A549 (cell line): ENCODE data around the gene RND2. TPM values are rescaled to one million over a fixed set of nuclear protein-coding genes. Genes with fewer than 3 reads are reported as not detected.

Experiments used
- ATAC-seq, 2 experiments: fragments of 200-7000 bp in 1 of 2; fragments of >200 bp in 1 of 2; cut with Nextera tagmentation in 1 of 2; cut with Tn5 transposase in 1 of 2; 3 replicates each; pipeline versions ENCODE4 v1.8.0 to v1.9.1; 2018 to 2020; ENCODE audit warnings: mild to moderate bottlenecking in 1 of 2, moderate library complexity in 1 of 2
- CTCF ChIA-PET: fragments of 300-600 bp; sonication (Branson Sonifier 250); formaldehyde crosslinking; extraction: SDS; loops from one replicate; lab custom pipeline; 2021; ENCODE audit warnings: antibody characterized with exemption, inconsistent platforms; lab: Yijun Ruan, JAX
- POLR2A ChIA-PET: fragments of 350-600 bp; formaldehyde crosslinking; extraction: SDS; loops from one replicate; lab custom pipeline; 2021; ENCODE audit warnings: antibody characterized with exemption, inconsistent platforms; lab: Yijun Ruan, JAX
- DNase-seq, 2 experiments: peaks; one replicate each; pipeline versions ENCODE4 v3.0.0 to v3.0.0-alpha.2; 2011 to 2016; ENCODE audit warnings: low read depth in 1 of 2, low spot score in 1 of 2
- FAIRE-seq: peaks from 2 replicates; lab custom pipeline; 2011; peaks lifted over from hg19 to GRCh38; lab: Jason Lieb, UNC
- H3K27ac ChIP-seq, 2 experiments: fragments of >200 bp; sonication (Bioruptor Twin); formaldehyde crosslinking; 3 replicates each; pipeline ENCODE4 v1.5.1; 2016 to 2017
- H3K4me1 ChIP-seq: fragments of >200 bp; sonication (Bioruptor Twin); formaldehyde crosslinking; 3 replicates; pipeline ENCODE4 v1.6.1; 2016
- H3K4me2 ChIP-seq: fragments of >200 bp; sonication (Bioruptor Twin); formaldehyde crosslinking; 3 replicates; pipeline ENCODE4 v1.6.1; 2016
- H3K4me3 ChIP-seq: fragments of >200 bp; sonication (Bioruptor Twin); formaldehyde crosslinking; 3 replicates; pipeline ENCODE4 v1.5.1; 2016
- H3K9me3 ChIP-seq: fragments of >200 bp; sonication (Bioruptor Twin); formaldehyde crosslinking; 3 replicates; pipeline ENCODE4 v1.6.1; 2016
- ATOH8 ChIP-seq: fragments of 250-450 bp; sonication (Bioruptor Pico); IDR thresholded peaks from 2 replicates; pipeline ENCODE4 v1.5.0; 2020; ENCODE audit warnings: low read depth, mild to moderate bottlenecking, moderate library complexity
- CHD2 ChIP-seq: fragments of 150-350 bp; IDR thresholded peaks from 2 replicates; pipeline ENCODE4 v1.6.1; 2014; ENCODE audit warnings: low read length; ENCODE audit not compliant: partially characterized antibody
- E2F6 ChIP-seq: IDR thresholded peaks from 2 replicates; pipeline ENCODE4 v1.6.1; 2012; ENCODE audit warnings: low read depth, borderline replicate concordance
- ELK1 ChIP-seq: fragments of 150-350 bp; IDR thresholded peaks from 2 replicates; pipeline ENCODE4 v1.6.1; 2014; ENCODE audit warnings: low read depth, mild to moderate bottlenecking, low read length
- ESRRA ChIP-seq: fragments of 150-350 bp; IDR thresholded peaks from 2 replicates; pipeline ENCODE4 v1.6.1; 2014; ENCODE audit warnings: mild to moderate bottlenecking, low read length, borderline replicate concordance
- FOSB ChIP-seq: fragments of 250-450 bp; sonication (Bioruptor Pico); IDR thresholded peaks from 2 replicates; pipeline ENCODE4 v1.5.0; 2020; ENCODE audit warnings: mild to moderate bottlenecking, moderate library complexity
- FOXS1 ChIP-seq: fragments of 250-450 bp; sonication (Bioruptor Pico); IDR thresholded peaks from 2 replicates; pipeline ENCODE4 v1.5.0; 2020; ENCODE audit warnings: mild to moderate bottlenecking, moderate library complexity
- HEYL ChIP-seq: fragments of 250-450 bp; sonication (Bioruptor Pico); IDR thresholded peaks from 2 replicates; pipeline ENCODE4 v1.8.0; 2021; ENCODE audit warnings: mild to moderate bottlenecking, moderate library complexity
- HOXB13 ChIP-seq: fragments of 250-450 bp; sonication (Bioruptor Pico); IDR thresholded peaks from 2 replicates; pipeline ENCODE4 v1.5.0; 2020; ENCODE audit warnings: low read depth, mild to moderate bottlenecking, moderate library complexity
- JUN ChIP-seq, 2 experiments: fragments of >200 bp; sonication (Bioruptor Twin); formaldehyde crosslinking; IDR thresholded peaks; 2 replicates in 1 of 2; 3 replicates in 1 of 2; pipeline ENCODE4 v1.6.1; 2016 to 2017
- KDM5A ChIP-seq: fragments of 200-600 bp; sonication (generic); IDR thresholded peaks from 2 replicates; pipeline ENCODE4 v1.6.1; 2016; ENCODE audit warnings: antibody characterized with exemption, mild to moderate bottlenecking
- MAFK ChIP-seq: fragments of 450-650 bp; IDR thresholded peaks from 2 replicates; pipeline ENCODE4 v1.6.1; 2014; ENCODE audit not compliant: partially characterized antibody
- POLR2A ChIP-seq: IDR thresholded peaks from 2 replicates; pipeline ENCODE4 v1.6.1; 2012; ENCODE audit warnings: mild to moderate bottlenecking, low read length
- RARB ChIP-seq: fragments of 250-450 bp; sonication (Bioruptor Pico); IDR thresholded peaks from 2 replicates; pipeline ENCODE4 v1.8.0; 2021; ENCODE audit warnings: mild to moderate bottlenecking, moderate library complexity
- ZSCAN20 ChIP-seq: fragments of 250-450 bp; sonication (Bioruptor Pico); IDR thresholded peaks from 2 replicates; pipeline ENCODE4 v1.8.0; 2022; ENCODE audit warnings: mild to moderate bottlenecking, moderate library complexity
- WGBS: methylation state at CpG from one replicate; pipeline ENCODE4 v1.1.6; 2017; ENCODE audit errors: missing lambda C conversion rate; 5-methylcytosine and 5-hydroxymethylcytosine counted together
- polyA plus RNA-seq, 4 experiments: library from polyadenylated mRNA; depleted of rRNA in 3 of 4; stranded (reverse); fragments of >200 nt; fragmentation: RNase III in 1 of 4; extraction: RNeasy Plus Mini Kit Qiagen cat#74134 plus additional on column Dnase treatment in 1 of 4; gene quantifications; 2 replicates in 3 of 4; 3 replicates in 1 of 4; pipeline ENCODE4 v1.2.3, GENCODE V29; 2011 to 2017
- TF ChIP-seq, protein P1 (sequence below): fragments of 450-650 bp; IDR thresholded peaks from 2 replicates; pipeline ENCODE4 v1.6.1; 2014; ENCODE audit warnings: antibody characterized with exemption
- TF ChIP-seq, protein P2 (sequence below): fragments of 250-450 bp; sonication (Bioruptor Pico); IDR thresholded peaks from 2 replicates; pipeline ENCODE4 v1.5.0; 2021; ENCODE audit warnings: mild to moderate bottlenecking, moderate library complexity, borderline replicate concordance

The RND2 gene
- polyA plus RNA-seq, 2 of the 4 experiments (the other 2 are of a cell fraction), result 0.19 to 0.28 TPM

DNA sequence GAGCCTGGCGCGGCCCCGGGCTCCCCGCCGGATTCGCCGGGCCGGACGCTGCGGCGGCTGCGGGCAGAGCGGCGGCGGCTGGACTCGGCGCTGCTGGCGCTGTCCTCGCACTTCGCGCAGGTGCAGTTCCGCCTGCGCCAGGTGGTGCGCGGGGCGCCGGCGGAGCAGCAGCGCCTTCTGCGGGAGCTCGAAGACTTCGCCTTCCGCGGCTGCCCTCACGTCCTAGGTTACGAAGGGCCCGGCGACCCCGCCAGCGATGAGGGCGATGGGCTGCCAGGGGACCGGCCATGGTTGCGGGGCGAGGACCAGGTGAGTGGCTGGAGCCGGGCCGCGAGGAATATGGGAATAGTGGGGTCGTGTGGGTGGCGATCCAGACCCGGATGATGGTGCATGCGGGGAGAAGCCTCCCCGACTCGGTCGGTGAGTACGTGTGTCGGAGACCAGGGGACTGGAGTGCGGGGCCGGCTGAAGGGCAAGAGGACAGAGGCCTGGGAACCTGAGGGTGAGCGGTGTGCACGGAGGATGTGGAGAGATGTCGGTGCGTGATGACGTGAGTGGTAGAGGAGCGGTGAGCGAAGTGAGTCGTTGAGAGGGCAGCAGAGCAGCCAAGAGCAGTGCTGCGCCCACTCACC is 44.1 kb upstream of the RND2 start (continued):
- no peak for TF ChIP-seq ELK1
- TF ChIP-seq POLR2A, result peak; percentile 40
- TF ChIP-seq, all 56 proteins: peak for 10

DNA sequence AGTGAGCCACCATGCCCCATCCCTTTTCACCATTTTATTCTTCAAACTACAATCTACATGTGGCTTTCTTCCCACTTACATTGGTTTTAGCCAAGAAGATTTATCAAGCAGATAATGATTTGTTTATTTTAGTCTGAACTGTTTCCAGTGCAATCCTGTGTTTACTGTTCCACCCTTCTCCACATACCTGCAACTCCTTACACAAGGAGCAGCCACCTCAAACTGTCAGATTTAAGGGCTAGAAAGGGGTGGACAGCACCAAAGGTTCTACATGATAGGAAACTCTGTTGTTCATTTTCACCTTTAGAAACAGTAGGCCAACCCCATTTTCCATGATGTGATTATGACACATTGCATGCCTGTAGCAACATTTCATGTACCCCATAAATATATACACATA is 42.8 kb upstream of the RND2 start:
- FAIRE-seq, result no peak
- H3K9me3 ChIP-seq, result no peaks in the 10 kb centered on the region
- CTCF ChIA-PET, result interaction anchor here (0.7 to 11.1 kb wide), 2 partner anchors 15 to 138 kb away, joined by 4 to 86 read pairs; partner anchors contain the start of genes AOC2 and RPL27
- no peak overlapping the region for H3K4me3 ChIP-seq
- H3K27ac ChIP-seq, result no peak overlapping the region
- H3K4me2 ChIP-seq, result peak overlapping the region; percentile 95
- DNase-seq, result no peak
- POLR2A ChIA-PET, result no interaction called here
- ATAC-seq, result no peak
- TF ChIP-seq HEYL (CRISPR knock-in tag) (no peak), ATOH8 (CRISPR knock-in tag) (no peak), E2F6 (no peak), ELK1 (no peak), ESRRA (no peak), FOSB (CRISPR knock-in tag) (no peak), KDM5A (no peak), FOXS1 (CRISPR knock-in tag) (no peak)
- TF ChIP-seq, protein P1, sequence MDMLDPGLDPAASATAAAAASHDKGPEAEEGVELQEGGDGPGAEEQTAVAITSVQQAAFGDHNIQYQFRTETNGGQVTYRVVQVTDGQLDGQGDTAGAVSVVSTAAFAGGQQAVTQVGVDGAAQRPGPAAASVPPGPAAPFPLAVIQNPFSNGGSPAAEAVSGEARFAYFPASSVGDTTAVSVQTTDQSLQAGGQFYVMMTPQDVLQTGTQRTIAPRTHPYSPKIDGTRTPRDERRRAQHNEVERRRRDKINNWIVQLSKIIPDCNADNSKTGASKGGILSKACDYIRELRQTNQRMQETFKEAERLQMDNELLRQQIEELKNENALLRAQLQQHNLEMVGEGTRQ, result no peak
- H3K4me1 ChIP-seq, result peaks cover 33% of the 10 kb centered on the region

DNA sequence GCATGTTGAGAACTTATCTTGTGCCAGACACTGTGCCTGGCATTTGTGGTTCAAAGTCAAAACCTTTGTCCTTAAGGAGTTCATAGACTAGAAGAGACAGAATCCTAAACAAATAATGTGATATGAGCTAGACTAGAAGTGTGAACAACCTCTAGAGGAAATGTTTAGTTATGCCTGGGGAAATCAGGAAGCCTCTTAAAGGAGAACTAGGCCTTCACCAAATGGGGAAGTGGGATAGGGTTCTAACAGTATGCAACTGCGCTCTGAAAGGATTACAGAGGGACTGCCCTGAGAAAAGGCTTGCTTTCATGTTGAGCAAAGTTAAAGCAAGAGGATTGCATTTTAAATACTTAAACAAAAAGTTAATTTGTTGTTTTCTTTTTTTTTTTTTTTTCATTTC is 39.8 kb upstream of the RND2 start:
- WGBS, result 44% methylated on average over 1 of the region's 1 CpG
- TF ChIP-seq HEYL (CRISPR knock-in tag) (no peak), ATOH8 (CRISPR knock-in tag) (no peak), ZSCAN20 (no peak), RARB (CRISPR knock-in tag) (no peak), MAFK (no peak), FOSB (CRISPR knock-in tag) (no peak), HOXB13 (CRISPR knock-in tag) (no peak), JUN (IDR thresholded peaks at IDR 0.05) (no peak), CHD2 (no peak)
- TF ChIP-seq, protein P2, sequence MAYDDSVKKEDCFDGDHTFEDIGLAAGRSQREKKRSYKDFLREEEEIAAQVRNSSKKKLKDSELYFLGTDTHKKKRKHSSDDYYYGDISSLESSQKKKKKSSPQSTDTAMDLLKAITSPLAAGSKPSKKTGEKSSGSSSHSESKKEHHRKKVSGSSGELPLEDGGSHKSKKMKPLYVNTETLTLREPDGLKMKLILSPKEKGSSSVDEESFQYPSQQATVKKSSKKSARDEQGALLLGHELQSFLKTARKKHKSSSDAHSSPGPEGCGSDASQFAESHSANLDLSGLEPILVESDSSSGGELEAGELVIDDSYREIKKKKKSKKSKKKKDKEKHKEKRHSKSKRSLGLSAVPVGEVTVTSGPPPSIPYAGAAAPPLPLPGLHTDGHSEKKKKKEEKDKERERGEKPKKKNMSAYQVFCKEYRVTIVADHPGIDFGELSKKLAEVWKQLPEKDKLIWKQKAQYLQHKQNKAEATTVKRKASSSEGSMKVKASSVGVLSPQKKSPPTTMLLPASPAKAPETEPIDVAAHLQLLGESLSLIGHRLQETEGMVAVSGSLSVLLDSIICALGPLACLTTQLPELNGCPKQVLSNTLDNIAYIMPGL (CRISPR knock-in tag), result no peak
- Histone ChIP-seq H3K4me3 (no peak overlapping the region), H3K27ac (no peak overlapping the region), H3K4me1 (peaks cover 47% of the 10 kb centered on the region), H3K4me2 (no peak overlapping the region), H3K9me3 (no peaks in the 10 kb centered on the region)
- DNase-seq, result no peak
- no peak for FAIRE-seq
- ChIA-PET POLR2A (interaction anchor here (1.2 kb wide), 1 partner anchor 13 kb away, joined by 4 read pairs; the partner anchor contains the start of gene RPL27), CTCF (interaction anchor here (0.7 to 11.1 kb wide), 5 partner anchors 12 to 325 kb away, joined by 3 to 86 read pairs (median 5); partner anchors contain the start of genes AOC2 and RPL27)
- ATAC-seq, result no peak
